ENCODE results near the gene HPDL.
A peak's percentile ranks its signal among the peaks of the same experiment; 100 is the strongest.

HPDL gene

DNA sequence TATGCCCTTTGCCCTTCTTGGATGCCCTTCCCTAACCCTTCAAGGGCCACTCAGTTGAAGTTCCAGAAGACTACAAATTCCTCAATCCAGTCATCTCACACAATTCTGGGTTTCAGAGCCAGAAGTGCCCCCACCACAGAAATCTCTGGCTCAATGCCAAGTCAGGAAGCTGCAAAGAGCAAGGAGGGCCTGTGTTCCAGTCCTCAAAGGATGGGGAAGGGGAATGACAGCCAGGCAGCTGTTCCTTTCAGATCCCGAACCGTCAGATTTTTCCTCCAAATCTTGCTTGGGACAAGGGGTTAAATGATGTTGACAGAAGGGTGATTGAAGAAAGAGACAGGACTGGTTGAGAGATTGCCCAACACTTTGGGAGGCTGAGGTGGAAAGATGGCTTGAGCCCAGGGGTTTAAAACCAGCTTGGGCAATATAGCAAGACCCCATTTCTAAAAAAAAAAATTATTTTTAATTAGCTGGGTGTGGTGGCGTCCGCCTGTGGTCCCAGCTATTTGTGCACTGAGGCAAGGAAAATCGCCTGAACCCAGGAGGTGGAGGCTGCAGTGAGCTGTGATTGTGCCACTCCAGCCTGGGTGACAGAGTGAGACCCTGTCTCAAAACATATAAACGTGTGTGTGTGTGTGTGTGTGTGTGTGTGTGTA, 716 bp upstream of the HPDL start:
- no peak for DNase-seq

- no peak for DNase-seq
Observed at GRCh38 chr1:45327644-45328515, 1.2 kb downstream of the HPDL start.

GRCh38 chr1:45328680-45329079, 2.0 kb downstream of the HPDL start:
- DNase-seq: no peak

DNA sequence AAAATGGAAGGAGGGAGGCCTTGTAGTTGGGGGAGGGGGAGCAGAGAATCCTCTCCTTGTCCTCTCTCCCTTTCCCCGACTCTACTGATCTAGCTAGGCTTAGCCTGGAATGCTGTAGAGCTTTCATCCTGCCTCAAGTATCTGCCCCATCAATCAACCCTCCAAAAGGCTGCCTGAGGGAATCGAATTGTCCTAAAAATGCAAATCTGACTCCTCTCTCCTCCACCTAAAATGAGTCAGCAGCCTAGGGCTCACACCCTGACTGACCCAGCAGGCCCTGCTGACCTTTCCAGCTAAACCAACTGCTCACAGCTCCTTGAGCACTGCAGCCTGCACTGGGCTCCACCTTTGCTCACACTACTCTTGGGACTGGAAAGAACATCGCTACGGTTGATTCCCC, 2.8 kb downstream of the HPDL start:
- DNase-seq: no peak

GRCh38 chr1:45331436-45332345, 5.0 kb downstream of the HPDL start:
- DNase-seq: no peak

GRCh38 chr1:45332346-45332720, 5.6 kb downstream of the HPDL start:
- DNase-seq: no peak

- no peak for DNase-seq
Observed at GRCh38 chr1:45334308-45335245, 7.9 kb downstream of the HPDL start.

GRCh38 chr1:45335855-45336324, 9.2 kb downstream of the HPDL start:
- no peak for DNase-seq

DNA sequence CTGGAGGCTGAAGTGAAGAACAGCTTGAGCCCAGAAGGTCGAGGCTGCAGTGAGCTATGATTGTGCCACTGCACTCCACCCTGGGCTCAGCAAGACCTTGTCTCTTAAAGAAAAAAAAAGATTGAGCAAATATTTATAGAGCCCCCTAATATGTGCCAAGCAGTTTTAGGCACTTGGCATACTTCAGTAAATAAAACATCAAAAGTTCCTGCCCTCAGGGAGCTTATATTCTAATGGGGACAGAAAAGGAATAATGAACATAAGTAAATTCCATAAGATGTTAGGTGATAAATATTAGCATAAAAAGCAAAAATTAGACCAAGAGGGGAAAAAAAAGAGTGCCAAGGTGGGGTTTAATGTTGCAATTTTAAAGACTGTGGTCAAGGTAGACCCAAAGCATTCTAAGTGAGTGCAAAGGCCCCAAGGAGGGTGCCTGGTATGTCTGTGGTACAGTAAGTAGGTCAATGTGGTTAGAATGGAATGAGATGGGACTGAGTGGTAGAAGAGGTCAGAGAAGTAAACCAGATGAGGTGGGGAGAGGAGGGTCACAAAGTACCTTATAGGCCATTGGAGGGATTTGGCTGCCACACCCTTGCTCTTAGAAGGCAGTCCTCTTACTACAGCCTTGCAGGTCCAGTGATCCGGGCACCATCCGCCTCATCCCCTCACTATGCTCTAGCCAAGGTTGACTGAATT, 11.1 kb downstream of the HPDL start:
- DNase-seq: no peak

- peak; percentile 94 for DNase-seq
Observed at GRCh38 chr1:45339789-45340558, 13.3 kb downstream of the HPDL start, which contains the start of the genes MUTYH and TOE1. TSS of gene MUTYH (minus strand) at chr1:45340440. CDS start at chr1:45334505, 5,935 bp downstream. TSS of gene TOE1 (plus strand) at chr1:45340170. CDS start at chr1:45340253, 83 bp downstream.

GRCh38 chr1:45340816-45341466, 14.2 kb downstream of the HPDL start:
- DNase-seq: no peak

- no peak for DNase-seq
Observed at GRCh38 chr1:45344499-45344898, 17.8 kb downstream of the HPDL start.

GRCh38 chr1:45345014-45345413, 18.3 kb downstream of the HPDL start:
- no peak for DNase-seq

DNA sequence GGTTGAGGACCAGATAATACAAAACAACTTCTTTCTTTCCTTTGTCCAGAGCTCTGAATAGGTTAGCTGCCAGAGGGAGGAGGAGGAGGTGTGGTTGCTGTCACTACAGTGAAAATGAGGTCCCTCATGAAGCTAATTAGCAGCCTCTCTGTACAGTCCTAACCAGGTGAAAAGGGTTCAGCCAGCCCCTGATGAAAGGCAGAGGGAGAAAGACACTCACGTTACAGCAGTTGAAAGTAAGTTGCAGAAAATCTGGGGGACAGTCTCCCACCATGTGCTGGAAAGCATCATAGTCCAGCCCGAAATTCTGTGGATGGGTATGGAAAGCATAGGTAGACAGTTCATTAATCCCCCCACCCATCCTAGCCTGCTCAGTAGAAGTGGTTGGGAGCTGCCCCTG, 19.8 kb downstream of the HPDL start:
- DNase-seq: no peak

- no peak for DNase-seq
Observed at GRCh38 chr1:45348020-45348419, 21.3 kb downstream of the HPDL start.

DNA sequence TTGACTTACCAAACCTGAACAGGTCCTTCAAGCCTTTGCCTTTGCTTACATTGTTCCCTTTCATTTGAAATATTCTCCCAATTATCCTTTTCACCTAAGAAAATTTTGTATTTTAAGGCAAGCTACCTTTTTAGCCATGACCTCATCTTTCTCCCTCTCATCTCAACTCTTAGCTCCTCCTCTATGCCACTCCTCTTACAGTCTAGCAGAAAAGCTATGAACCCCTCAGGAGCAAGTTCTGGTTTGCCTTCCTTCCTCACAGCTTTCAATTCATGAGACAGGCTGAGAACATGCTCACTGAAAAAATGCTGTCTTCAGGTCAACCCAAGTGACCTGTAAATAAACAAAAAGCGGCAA, 21.9 kb downstream of the HPDL start:
- no peak for DNase-seq

GRCh38 chr1:45348966-45349677, 22.4 kb downstream of the HPDL start:
- DNase-seq: no peak

- no peak for DNase-seq
Observed at GRCh38 chr1:45351508-45351907, 24.8 kb downstream of the HPDL start.

GRCh38 chr1:45353685-45354084, 27.0 kb downstream of the HPDL start:
- DNase-seq: no peak

All from activated naive CD4-positive, alpha-beta T cell treated with Interleukin-2 at 50 U/mL for 16 hours (primary cell).